Stimulated activated naive CD4-positive, alpha-beta T cell treated with Interleukin-2 at 50 U/mL for 16 hours (primary cell): ENCODE data around the gene CCNI.

ENCODE experiments used
- DNase-seq: peaks from one replicate; lab custom pipeline; 2025; lab: John Stamatoyannopoulos, UW

CCNI gene

GRCh38 chr4:77003400-77003799 lies 72.4 kb downstream of the CCNI start:
- no peak for DNase-seq

GRCh38 chr4:77002321-77003107 lies 73.3 kb downstream of the CCNI start:
- DNase-seq: no peak

- no peak for DNase-seq
These were observed 73.9 kb downstream of the CCNI start for GRCh38 chr4:77001907-77002306.

GRCh38 chr4:76998251-76998901 lies 77.4 kb downstream of the CCNI start:
- no peak for DNase-seq

- DNase-seq: no peak
These were observed 78.3 kb downstream of the CCNI start for GRCh38 chr4:76997532-76997931.
